Renal pelvis (tissue), 4 donors: ENCODE measurements around the gene AFG3L2. TPM values are rescaled to one million over a fixed set of nuclear protein-coding genes. Genes with fewer than 3 reads are reported as not detected.

Experiments used
- DNase-seq: peaks from one replicate; pipeline ENCODE4 v3.0.0-alpha.2; 2013
- polyA plus RNA-seq, 3 donors: library from polyadenylated mRNA; unstranded; fragments of 120-200 nt; gene quantifications; one replicate each; pipeline ENCODE4 v1.2.1, GENCODE V29; 2013; ENCODE audit not compliant: insufficient read length in 3 of 3

The AFG3L2 gene
- polyA plus RNA-seq, 3 donors, result 66.9 to 74.9 (median 72.0) TPM

- DNase-seq, result no peak
Measured at GRCh38 chr18:12279781-12280531, 97.1 kb downstream of the AFG3L2 start.

Other genes starting within 250 kb of the AFG3L2 start
- not detected for gene CIDEA, start 122.9 kb downstream of the AFG3L2 start, polyA plus RNA-seq
- 10 to 100 TPM; 61.3 to 77.6 (median 70.4) TPM for gene TUBB6, start 69.0 kb downstream of the AFG3L2 start, polyA plus RNA-seq
- gene PRELID3A, start 30.7 kb upstream of the AFG3L2 start, polyA plus RNA-seq, result 10 to 100 TPM in 2 of 3 donors, 1 to 10 TPM in 1; 9.0 to 10.9 (median 10.4) TPM